Neural progenitor cell (in vitro differentiated cells): ENCODE data around the gene CACNG7. TPM values are rescaled to one million over a fixed set of nuclear protein-coding genes. Genes with fewer than 3 reads are reported as not detected.
A peak's percentile ranks its signal among the peaks of the same experiment; 100 is the strongest.
"Not testable (repeated sequence)": the region's sequence is repeated elsewhere in the genome, so short reads cannot be mapped to it uniquely, and the experiment has no call there.

ENCODE experiments used
- DNase-seq: peaks from one replicate; pipeline ENCODE4 v3.0.0-alpha.2; 2016; ENCODE audit warnings: low spot score
- H2AFZ ChIP-seq: fragments of 200-600 bp; sonication (generic); replicated peaks from 2 replicates; pipeline ENCODE4 v1.6.1; 2016; ENCODE audit warnings: antibody characterized with exemption
- H3F3A ChIP-seq: fragments of 200-600 bp; sonication (generic); 2 replicates; pipeline ENCODE4 v1.6.1; 2016; ENCODE audit warnings: antibody characterized with exemption, low read depth
- H3K27ac ChIP-seq: fragments of 200-600 bp; sonication (generic); 2 replicates; pipeline ENCODE4 v1.5.1; 2016; ENCODE audit warnings: mild to moderate bottlenecking
- H3K27me3 ChIP-seq: fragments of 200-600 bp; sonication (generic); 2 replicates; pipeline ENCODE4 v1.6.1; 2016; ENCODE audit warnings: mild to moderate bottlenecking, moderate library complexity
- H3K36me3 ChIP-seq: fragments of 200-600 bp; sonication (generic); 2 replicates; pipeline ENCODE4 v1.5.1; 2016
- H3K4me1 ChIP-seq: fragments of 200-600 bp; sonication (generic); 2 replicates; pipeline ENCODE4 v1.6.1; 2016; ENCODE audit warnings: mixed run types
- H3K4me2 ChIP-seq: fragments of 200-600 bp; sonication (generic); 2 replicates; pipeline ENCODE4 v1.6.1; 2016
- H3K4me3 ChIP-seq: fragments of 200-600 bp; sonication (generic); 2 replicates; pipeline ENCODE4 v1.5.1; 2016
- H3K79me2 ChIP-seq: fragments of 200-600 bp; sonication (generic); 2 replicates; pipeline ENCODE4 v1.6.1; 2016; ENCODE audit warnings: low read depth
- H3K9ac ChIP-seq: fragments of 200-600 bp; sonication (generic); 2 replicates; pipeline ENCODE4 v1.6.1; 2016
- H3K9me3 ChIP-seq: fragments of 200-600 bp; sonication (generic); 2 replicates; pipeline ENCODE4 v1.5.1; 2016; ENCODE audit warnings: low read depth
- H4K20me1 ChIP-seq: fragments of 200-600 bp; sonication (generic); 2 replicates; pipeline ENCODE4 v1.6.1; 2016; ENCODE audit warnings: low read depth
- H3K27ac Mint-ChIP-seq: 3 replicates; pipeline ENCODE4 v1.8.0; 2021; ENCODE audit warnings: mixed read lengths
- H3K27me3 Mint-ChIP-seq: 2 replicates; pipeline ENCODE4 v1.8.0; 2022; ENCODE audit warnings: low read depth, mild to moderate bottlenecking, inconsistent platforms, moderate library complexity, mixed read lengths; ENCODE audit not compliant: insufficient read depth
- H3K36me3 Mint-ChIP-seq: 3 replicates; pipeline ENCODE4 v1.8.0; 2021; ENCODE audit warnings: mixed read lengths
- H3K4me1 Mint-ChIP-seq: 3 replicates; pipeline ENCODE4 v1.8.0; 2021; ENCODE audit warnings: mixed read lengths
- H3K4me3 Mint-ChIP-seq: 3 replicates; pipeline ENCODE4 v1.8.0; 2021; ENCODE audit warnings: mild to moderate bottlenecking, moderate library complexity, mixed read lengths
- H3K9me3 Mint-ChIP-seq: 3 replicates; pipeline ENCODE4 v1.8.0; 2020; ENCODE audit warnings: mixed read lengths
- CTCF ChIP-seq: fragments of 200-600 bp; sonication (generic); IDR thresholded peaks from 2 replicates; pipeline ENCODE4 v1.5.1; 2017; ENCODE audit warnings: antibody characterized with exemption, mild to moderate bottlenecking
- EZH2 ChIP-seq: fragments of 200-600 bp; sonication (generic); IDR thresholded peaks from 2 replicates; pipeline ENCODE4 v1.6.1; 2017; ENCODE audit warnings: antibody characterized with exemption, mild to moderate bottlenecking, moderate library complexity
- EZH2phosphoT487 ChIP-seq: fragments of 200-600 bp; sonication (generic); IDR thresholded peaks from 2 replicates; pipeline ENCODE4 v1.6.1; 2017; ENCODE audit warnings: antibody characterized with exemption
- total RNA-seq: library from RNA; depleted of rRNA; stranded (reverse); fragments of >200 nt; gene quantifications from 2 replicates; pipeline ENCODE4 v1.2.3, GENCODE V29; 2015; ENCODE audit warnings: low replicate concordance

Gene CACNG7
- total RNA-seq, 1 donor from 2014 or later = 6.7 TPM

- Histone ChIP-seq H4K20me1 (no peaks in the 10 kb centered on the region), H3K79me2 (no peaks in the 10 kb centered on the region), H3K36me3 (no peaks in the 10 kb centered on the region), H3K4me3 (no peak overlapping the region), H3K27ac (no peak overlapping the region), H3K4me2 (no peak overlapping the region), H3K4me1 (peaks cover 3% of the 10 kb centered on the region), H3F3A (peaks cover 8% of the 10 kb centered on the region), H3K9ac (no peak overlapping the region), H3K9me3 (no peaks in the 10 kb centered on the region), H2AFZ (no peak overlapping the region), H3K27me3 (peaks cover 19% of the 10 kb centered on the region)
- H3K9me3 Mint-ChIP-seq = peaks cover 5% of the 10 kb centered on the region
- no peak for TF ChIP-seq EZH2phosphoT487
- TF ChIP-seq CTCF = no peak
- TF ChIP-seq EZH2 = no peak
- H3K27ac Mint-ChIP-seq = no peak overlapping the region
- peaks cover 9% of the 10 kb centered on the region for H3K27me3 Mint-ChIP-seq
- H3K4me3 Mint-ChIP-seq = no peak overlapping the region
- peaks cover 6% of the 10 kb centered on the region for H3K4me1 Mint-ChIP-seq
- H3K36me3 Mint-ChIP-seq = peaks cover 18% of the 10 kb centered on the region
- DNase-seq = no peak
These were observed 35.9 kb downstream of the CACNG7 start for GRCh38 chr19:53944933-53945332.

GRCh38 chr19:53945441-53945840, 36.4 kb downstream of the CACNG7 start:
- Histone ChIP-seq H3F3A (peaks cover 8% of the 10 kb centered on the region), H2AFZ (no peak overlapping the region), H3K9ac (no peak overlapping the region), H3K4me2 (peak overlapping the region; percentile 57), H3K36me3 (no peaks in the 10 kb centered on the region), H3K9me3 (no peaks in the 10 kb centered on the region), H3K27me3 (peaks cover 19% of the 10 kb centered on the region), H3K4me3 (no peak overlapping the region), H3K4me1 (peaks cover 3% of the 10 kb centered on the region), H4K20me1 (no peaks in the 10 kb centered on the region), H3K79me2 (no peaks in the 10 kb centered on the region), H3K27ac (no peak overlapping the region)
- Mint-ChIP-seq H3K27me3 (peaks cover 9% of the 10 kb centered on the region), H3K36me3 (peaks cover 13% of the 10 kb centered on the region), H3K4me1 (peaks cover 6% of the 10 kb centered on the region), H3K27ac (no peak overlapping the region), H3K9me3 (peaks cover 3% of the 10 kb centered on the region), H3K4me3 (peak overlapping the region; percentile 54)
- DNase-seq = peak; percentile 35
- TF ChIP-seq EZH2phosphoT487 = no peak
- TF ChIP-seq EZH2 = no peak

- H2AFZ ChIP-seq = no peak overlapping the region
- H3K9me3 ChIP-seq = no peaks in the 10 kb centered on the region
- H4K20me1 ChIP-seq = no peaks in the 10 kb centered on the region
- H3K4me3 ChIP-seq = no peak overlapping the region
- Mint-ChIP-seq H3K27me3 (peaks cover 9% of the 10 kb centered on the region), H3K27ac (no peak overlapping the region), H3K36me3 (peaks cover 11% of the 10 kb centered on the region), H3K9me3 (peaks cover 3% of the 10 kb centered on the region), H3K4me3 (no peak overlapping the region), H3K4me1 (peaks cover 6% of the 10 kb centered on the region)
- peaks cover 19% of the 10 kb centered on the region for H3K27me3 ChIP-seq
- no peak overlapping the region for H3K9ac ChIP-seq
- TF ChIP-seq EZH2 = no peak
- no peak for TF ChIP-seq CTCF
- no peak for TF ChIP-seq EZH2phosphoT487
- no peak overlapping the region for H3K27ac ChIP-seq
- H3K36me3 ChIP-seq = no peaks in the 10 kb centered on the region
- peaks cover 8% of the 10 kb centered on the region for H3F3A ChIP-seq
- peak overlapping the region; percentile 57 for H3K4me2 ChIP-seq
- H3K79me2 ChIP-seq = no peaks in the 10 kb centered on the region
- H3K4me1 ChIP-seq = peaks cover 3% of the 10 kb centered on the region
- no peak for DNase-seq
These were observed 36.9 kb downstream of the CACNG7 start for GRCh38 chr19:53945998-53946397.

- H3K27ac ChIP-seq = no peak overlapping the region
- Mint-ChIP-seq H3K4me1 (peaks cover 12% of the 10 kb centered on the region), H3K27ac (no peak overlapping the region), H3K9me3 (peaks cover 3% of the 10 kb centered on the region), H3K36me3 (peaks cover 3% of the 10 kb centered on the region), H3K27me3 (peaks cover 9% of the 10 kb centered on the region), H3K4me3 (no peak overlapping the region)
- TF ChIP-seq CTCF (peak; percentile 41), EZH2phosphoT487 (no peak)
- H3K4me2 ChIP-seq = no peak overlapping the region
- no peak overlapping the region for H3K4me3 ChIP-seq
- H4K20me1 ChIP-seq = no peaks in the 10 kb centered on the region
- H3F3A ChIP-seq = peaks cover 3% of the 10 kb centered on the region
- H3K9me3 ChIP-seq = no peaks in the 10 kb centered on the region
- H3K79me2 ChIP-seq = no peaks in the 10 kb centered on the region
- H2AFZ ChIP-seq = no peak overlapping the region
- H3K9ac ChIP-seq = no peak overlapping the region
- peaks cover 16% of the 10 kb centered on the region for H3K27me3 ChIP-seq
- DNase-seq = peak; percentile 56
- H3K4me1 ChIP-seq = peaks cover 3% of the 10 kb centered on the region
- no peaks in the 10 kb centered on the region for H3K36me3 ChIP-seq
These were observed 38.5 kb downstream of the CACNG7 start for GRCh38 chr19:53947624-53948023.

- H3K36me3 ChIP-seq, H3F3A ChIP-seq, H3K79me2 ChIP-seq, H3K27ac Mint-ChIP-seq, H3K4me3 Mint-ChIP-seq, H3K9me3 Mint-ChIP-seq, H2AFZ ChIP-seq, H3K4me1 ChIP-seq, H3K27me3 ChIP-seq, DNase-seq, H3K4me2 ChIP-seq, H3K27ac ChIP-seq, H3K36me3 Mint-ChIP-seq, H3K4me3 ChIP-seq, H3K9ac ChIP-seq, H3K9me3 ChIP-seq, H3K4me1 Mint-ChIP-seq, H4K20me1 ChIP-seq: not testable (repeated sequence)
- H3K27me3 Mint-ChIP-seq = peaks cover 10% of the 10 kb centered on the region
These were observed 39.5 kb downstream of the CACNG7 start for GRCh38 chr19:53948611-53949010.
